HCT116 (cell line): Measurements from ENCODE around the gene BTNL9. TPM values are rescaled to one million over a fixed set of nuclear protein-coding genes. Genes with fewer than 3 reads are reported as not detected.
"Not testable (repeated sequence)": the region's sequence is repeated elsewhere in the genome, so short reads cannot be mapped to it uniquely, and the experiment has no call there.

ENCODE experiments used
- ATAC-seq: fragments of 200-7000 bp; cut with Tn5 transposase; 2 replicates; pipeline ENCODE4 v1.9.1; 2020; ENCODE audit warnings: mild to moderate bottlenecking, moderate library complexity
- BruUV-seq: library from RNA; stranded (reverse); fragments of 400-500 nt; replicated peaks from 2 replicates; lab custom pipeline; 2021; lab: Mats Ljungman, UMichigan
- CTCF ChIA-PET: fragments of 300-600 bp; sonication (Branson Sonifier 250); formaldehyde crosslinking; loops from one replicate; lab custom pipeline; 2021; ENCODE audit warnings: antibody characterized with exemption; lab: Charles Lee
- POLR2A ChIA-PET: fragments of 300-600, 350-600 bp; sonication (Branson Sonifier 250); formaldehyde crosslinking; loops from one replicate; lab custom pipeline; 2021; ENCODE audit warnings: antibody characterized with exemption; lab: Charles Lee
- RAD21 ChIA-PET, 2 experiments: fragments of 300-600 bp; sonication (Branson Sonifier 250); formaldehyde crosslinking; loops; one replicate each; lab custom pipeline; 2023; ENCODE audit warnings: low total read pairs in 2 of 2; ENCODE audit not compliant: uncharacterized antibody in 2 of 2, unreplicated experiment in 2 of 2, low non-redundant PET in 1 of 2; lab: Charles Lee
- DNase-seq: peaks from one replicate; pipeline ENCODE4 v3.0.0-alpha.2; 2010; ENCODE audit warnings: low read depth, low spot score
- H2AFZ ChIP-seq: fragments of 200-600 bp; shearing (Covaris generic), sonication (generic); 2 replicates; pipeline ENCODE4 v1.6.1; 2017; ENCODE audit warnings: low read depth, mixed run types, mixed read lengths, antibody characterized with exemption, low read length; ENCODE audit not compliant: poor library complexity, severe bottlenecking
- H3K27ac ChIP-seq: 2 replicates; pipeline ENCODE4 v1.5.1; 2012; ENCODE audit warnings: low read depth, low read length
- H3K27me3 ChIP-seq: fragments of 200-600 bp; sonication (generic); 2 replicates; pipeline ENCODE4 v1.6.1; 2016; ENCODE audit warnings: mixed run types, low read length, mixed read lengths; ENCODE audit not compliant: insufficient read depth
- H3K36me3 ChIP-seq, 2 experiments: fragments of 200-500 bp in 1 of 2; fragments of 200-600 bp in 1 of 2; sonication (Bioruptor generic) in 1 of 2; sonication (generic) in 1 of 2; 2 replicates each; pipeline versions ENCODE4 v1.5.1 to v1.6.1; 2014 to 2016; ENCODE audit warnings: low read length in 2 of 2, inconsistent platforms in 1 of 2, mixed read lengths in 1 of 2, mixed run types in 1 of 2; ENCODE audit not compliant: insufficient read depth in 2 of 2, control insufficient read depth in 1 of 2
- H3K4me1 ChIP-seq, 2 experiments: fragments of 200-600 bp in 1 of 2; sonication (generic) in 1 of 2; 2 replicates each; pipeline versions ENCODE4 v1.5.1 to v1.6.1; 2012 to 2017; ENCODE audit warnings: low read length in 2 of 2, inconsistent platforms in 1 of 2, mild to moderate bottlenecking in 1 of 2, mixed read lengths in 1 of 2, mixed run types in 1 of 2, moderate library complexity in 1 of 2; ENCODE audit not compliant: insufficient read depth in 2 of 2, control insufficient read depth in 1 of 2
- H3K4me2 ChIP-seq: fragments of 200-600 bp; sonication (generic); 2 replicates; pipeline ENCODE4 v1.6.1; 2017; ENCODE audit warnings: mixed run types, low read length, mixed read lengths
- H3K4me3 ChIP-seq, 2 experiments: fragments of 200-600 bp in 1 of 2; sonication (generic) in 1 of 2; replicated peaks in 1 of 2; 2 replicates each; pipeline ENCODE4 v1.5.1; 2011 to 2016; ENCODE audit warnings: low read length in 2 of 2, control low read depth in 1 of 2, low read depth in 1 of 2, mild to moderate bottlenecking in 1 of 2, mixed read lengths in 1 of 2, mixed run types in 1 of 2
- H3K79me2 ChIP-seq: fragments of 200-600 bp; sonication (generic); 2 replicates; pipeline ENCODE4 v1.6.1; 2017; ENCODE audit warnings: mild to moderate bottlenecking, mixed run types, low read length, moderate library complexity, mixed read lengths; ENCODE audit not compliant: insufficient read depth
- H3K9ac ChIP-seq: fragments of 200-600 bp; sonication (generic); 2 replicates; pipeline ENCODE4 v1.6.1; 2016; ENCODE audit warnings: low read length, mixed read lengths
- H3K9me2 ChIP-seq: fragments of 200-600 bp; sonication (generic), shearing (Covaris generic); 2 replicates; pipeline ENCODE4 v1.6.1; 2017; ENCODE audit warnings: mixed run types, mild to moderate bottlenecking, moderate library complexity; ENCODE audit not compliant: insufficient read depth
- H3K9me3 ChIP-seq, 2 experiments: fragments of 200-500 bp in 1 of 2; fragments of 200-600 bp in 1 of 2; sonication (Bioruptor generic) in 1 of 2; sonication (generic) in 1 of 2; 2 replicates each; pipeline ENCODE4 v1.6.1; 2014 to 2017; ENCODE audit warnings: low read length in 2 of 2, mixed read lengths in 2 of 2, inconsistent platforms in 1 of 2, low read depth in 1 of 2, mild to moderate bottlenecking in 1 of 2, mixed run types in 1 of 2, moderate library complexity in 1 of 2; ENCODE audit not compliant: control insufficient read depth in 1 of 2, insufficient read depth in 1 of 2
- H4K20me1 ChIP-seq: fragments of 200-600 bp; sonication (generic), shearing (Covaris generic); 2 replicates; pipeline ENCODE4 v1.6.1; 2017; ENCODE audit warnings: mixed run types, mild to moderate bottlenecking, moderate library complexity; ENCODE audit not compliant: insufficient read depth
- intact Hi-C: fragments of 100-400 bp; cut with micrococcal nuclease; formaldehyde crosslinking; loops from 2 replicates; pipeline ENCODE4 v1.10.0; 2022
- total RNA-seq: library from RNA; stranded (reverse); gene quantifications from one replicate; pipeline ENCODE4 v1.2.1, GENCODE V29; 2021; ENCODE audit not compliant: unreplicated experiment

BTNL9 gene
- total RNA-seq, 1 experiment from 2014 or later = 11.7 TPM

DNA sequence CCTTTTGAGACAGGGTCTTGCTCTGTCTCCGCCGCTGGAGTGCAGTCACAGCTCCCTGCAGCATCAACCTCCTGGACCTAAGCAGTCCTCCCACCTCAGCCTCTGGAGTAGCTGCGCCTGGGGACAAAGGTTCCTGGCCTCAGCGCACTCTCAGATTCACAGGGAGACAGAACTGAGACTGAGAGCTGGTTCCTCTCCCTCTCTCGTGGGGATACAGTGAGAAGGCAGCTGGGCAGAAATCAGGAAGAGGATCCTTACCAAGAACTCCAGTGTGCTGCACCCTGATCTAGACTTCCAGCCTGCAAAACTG, 64.1 kb downstream of the BTNL9 start:
- H3K27me3 ChIP-seq, H3K79me2 ChIP-seq, POLR2A ChIA-PET, H3K27ac ChIP-seq, BruUV-seq, H3K9me3 ChIP-seq, ATAC-seq, CTCF ChIA-PET, H3K4me3 ChIP-seq, intact Hi-C loops, H3K4me1 ChIP-seq, H3K9me2 ChIP-seq, H3K36me3 ChIP-seq, H4K20me1 ChIP-seq, H3K4me2 ChIP-seq, H3K9ac ChIP-seq, DNase-seq, H2AFZ ChIP-seq, RAD21 ChIA-PET: not testable (repeated sequence)

GRCh38 chr5:181104606-181105390, 64.7 kb downstream of the BTNL9 start:
- H3K79me2 ChIP-seq, BruUV-seq, H3K9me3 ChIP-seq, H4K20me1 ChIP-seq, intact Hi-C loops, H3K4me3 ChIP-seq, RAD21 ChIA-PET, H3K27me3 ChIP-seq, ATAC-seq, H3K36me3 ChIP-seq, H3K9ac ChIP-seq, H3K4me1 ChIP-seq, H3K27ac ChIP-seq, POLR2A ChIA-PET, CTCF ChIA-PET, H3K9me2 ChIP-seq, DNase-seq, H2AFZ ChIP-seq: not testable (repeated sequence)
- H3K4me2 ChIP-seq = peak overlapping the region; percentile 17; the same call in 1 of the 2 replicates
